Common myeloid progenitor, CD34-positive (primary cell): ENCODE measurements around the gene RPL13.

Source experiments
- CTCF ChIA-PET: fragments of 350-600 bp; sonication (Branson Sonifier 250); formaldehyde crosslinking; loops from one replicate; lab custom pipeline; 2021; ENCODE audit warnings: antibody characterized with exemption; lab: Charles Lee
- POLR2A ChIA-PET: fragments of 350-600 bp; sonication (Branson Sonifier 250); formaldehyde crosslinking; loops from one replicate; lab custom pipeline; 2021; ENCODE audit warnings: antibody characterized with exemption; lab: Charles Lee
- DNase-seq, 3 donors: peaks; one replicate each; pipeline versions ENCODE4 v3.0.0 to v3.0.0-alpha.2; 2013
- H3K27ac ChIP-seq, 2 experiments: 1 replicate in 1 of 2; 2 replicates in 1 of 2; pipeline ENCODE4 v1.7.0; 2013; ENCODE audit warnings: inconsistent platforms in 2 of 2, low read length in 2 of 2, mild to moderate bottlenecking in 2 of 2, low read depth in 1 of 2, moderate library complexity in 1 of 2; ENCODE audit not compliant: severe bottlenecking in 2 of 2, insufficient read depth in 1 of 2, poor library complexity in 1 of 2
- H3K27me3 ChIP-seq, 5 experiments: replicated peaks in 2 of 5; 1 replicate in 3 of 5; 2 replicates in 2 of 5; pipeline versions ENCODE4 v1.6.1 to v1.7.0; 2013; ENCODE audit warnings: low read length in 4 of 5, mild to moderate bottlenecking in 2 of 5, moderate library complexity in 2 of 5, inconsistent platforms in 1 of 5; ENCODE audit not compliant: insufficient read depth in 5 of 5, control insufficient read depth in 4 of 5
- H3K36me3 ChIP-seq, 4 experiments: 1 replicate in 2 of 4; 2 replicates in 2 of 4; pipeline versions ENCODE4 v1.6.1 to v1.7.0; 2013; ENCODE audit warnings: low read length in 3 of 4, control low read depth in 1 of 4, mild to moderate bottlenecking in 1 of 4; ENCODE audit not compliant: control insufficient read depth in 4 of 4, insufficient read depth in 4 of 4
- H3K4me1 ChIP-seq, 4 experiments: 1 replicate in 3 of 4; 2 replicates in 1 of 4; pipeline versions ENCODE4 v1.6.1 to v1.7.1; 2013; ENCODE audit warnings: low read length in 3 of 4, mild to moderate bottlenecking in 3 of 4, control low read depth in 1 of 4, inconsistent platforms in 1 of 4, moderate library complexity in 1 of 4; ENCODE audit not compliant: control insufficient read depth in 4 of 4, insufficient read depth in 4 of 4; ENCODE audit errors: control extremely low read depth in 1 of 4
- H3K4me3 ChIP-seq, 7 experiments: 1 replicate in 4 of 7; 2 replicates in 3 of 7; pipeline versions ENCODE4 v1.5.1 to v1.7.0; 2013; ENCODE audit warnings: mild to moderate bottlenecking in 7 of 7, low read length in 6 of 7, moderate library complexity in 6 of 7, inconsistent platforms in 2 of 7, low read depth in 2 of 7, control low read depth in 1 of 7; ENCODE audit not compliant: insufficient read depth in 4 of 7, control insufficient read depth in 1 of 7; ENCODE audit errors: extremely low read depth in 1 of 7
- H3K9me3 ChIP-seq, 5 experiments: 1 replicate in 4 of 5; 2 replicates in 1 of 5; pipeline versions ENCODE4 v1.6.1 to v1.7.1; 2013; ENCODE audit warnings: low read length in 4 of 5, mild to moderate bottlenecking in 2 of 5, inconsistent platforms in 1 of 5, low read depth in 1 of 5, moderate library complexity in 1 of 5; ENCODE audit not compliant: control insufficient read depth in 4 of 5, insufficient read depth in 2 of 5; ENCODE audit errors: control extremely low read depth in 1 of 5
- WGBS: methylation state at CpG from one replicate; pipeline ENCODE4 v1.1.5; 2013; ENCODE audit not compliant: insufficient coverage; 5-methylcytosine and 5-hydroxymethylcytosine counted together

Gene RPL13

DNA sequence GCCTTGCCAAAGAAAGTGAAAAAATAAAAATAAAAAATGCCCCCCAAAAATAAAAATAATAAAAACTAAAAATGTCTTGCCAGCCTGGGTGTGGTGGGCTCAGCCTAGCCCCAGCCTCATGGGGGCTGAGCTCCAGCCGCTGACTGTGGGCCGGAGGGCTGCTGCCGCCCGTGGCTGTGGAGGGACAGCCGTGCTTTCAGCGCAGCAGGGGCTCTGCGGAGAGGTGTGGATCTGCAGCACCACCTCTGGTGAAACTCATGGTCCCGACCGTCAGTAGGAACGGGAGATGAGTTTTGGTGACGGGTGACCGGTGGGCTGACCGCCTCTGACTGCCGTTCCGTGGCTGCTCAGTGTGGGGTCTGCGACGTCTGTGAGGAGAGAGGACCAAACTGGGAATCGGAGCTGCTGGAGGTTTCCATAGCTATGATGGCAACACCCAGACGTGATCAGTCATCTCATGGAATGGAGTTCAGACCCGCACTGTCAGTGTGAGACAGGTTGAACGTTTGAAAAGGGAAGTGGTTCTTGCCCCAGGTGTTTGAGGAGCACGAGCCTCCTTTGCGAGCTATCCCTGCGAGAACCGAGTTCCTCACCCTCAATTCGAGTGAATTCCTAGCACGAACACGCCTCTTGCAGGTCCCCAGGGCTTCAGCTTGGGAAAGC is 12.0 kb upstream of the RPL13 start:
- Histone ChIP-seq H3K9me3 (no peaks in the 10 kb centered on the region), H3K4me1 (no peaks in the 10 kb centered on the region), H3K36me3 (peaks cover 8 to 87% (median 55%) of the 10 kb centered on the region in 4 experiments), H3K27ac (no peak overlapping the region), H3K27me3 (no peaks in the 10 kb centered on the region), H3K4me3 (no peak overlapping the region)
- CTCF ChIA-PET = interaction anchor here (1.6 to 1.8 kb wide), 2 partner anchors 9 to 38 kb away, joined by 6 read pairs; no protein-coding TSS in a partner anchor
- POLR2A ChIA-PET = interaction anchor here (1.3 kb wide), 1 partner anchor 15 kb away, joined by 3 read pairs; no protein-coding TSS in a partner anchor
- WGBS = 97% methylated on average over 28 of the region's 28 CpGs
- DNase-seq = no peak

DNA sequence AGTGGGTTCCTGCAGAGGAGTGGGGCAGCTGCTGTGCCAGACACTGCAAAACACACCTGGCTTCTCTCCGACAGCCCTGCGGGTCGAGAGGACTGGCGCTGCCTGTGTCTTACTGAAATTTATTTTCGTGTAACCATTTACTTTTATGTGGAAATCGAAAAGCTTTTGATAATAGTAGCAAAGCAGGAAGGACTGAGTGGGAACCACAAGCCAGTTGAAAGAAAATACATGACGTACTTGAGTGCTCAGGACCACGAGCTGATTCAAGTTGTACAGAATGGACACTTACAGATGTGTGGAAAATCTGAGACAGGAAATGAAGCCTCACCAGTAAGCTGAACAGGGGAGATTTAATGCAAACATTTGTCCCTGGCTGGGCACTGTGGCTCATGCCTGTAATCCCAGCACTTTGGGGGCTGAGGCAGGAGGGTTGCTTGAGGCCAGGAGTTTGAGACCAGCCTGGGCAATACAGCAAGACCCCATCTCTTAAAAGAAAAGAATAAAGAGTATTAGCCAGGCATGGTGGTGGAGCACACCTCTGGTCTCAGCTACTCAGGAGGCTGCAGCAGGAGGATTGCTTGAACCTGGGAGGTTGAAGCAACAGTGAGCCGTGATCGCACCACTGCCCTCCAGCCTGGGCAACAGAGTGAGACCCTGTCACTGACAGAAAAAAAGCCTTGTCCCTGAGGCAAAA is 11.3 kb upstream of the RPL13 start:
- H3K9me3 ChIP-seq = no peaks in the 10 kb centered on the region
- ChIA-PET POLR2A (interaction anchor here (1.3 kb wide), 1 partner anchor 15 kb away, joined by 3 read pairs; no protein-coding TSS in a partner anchor), CTCF (interaction anchor here (0.9 to 1.8 kb wide), 4 partner anchors 8 to 40 kb away, joined by 3 to 6 read pairs (median 6); no protein-coding TSS in a partner anchor)
- H3K27ac ChIP-seq = no peak overlapping the region
- no peaks in the 10 kb centered on the region for H3K27me3 ChIP-seq
- DNase-seq = no peak
- H3K4me1 ChIP-seq = no peaks in the 10 kb centered on the region
- 92% methylated on average over 10 of the region's 10 CpGs for WGBS
- no peak overlapping the region for H3K4me3 ChIP-seq
- peaks cover 8 to 89% (median 58%) of the 10 kb centered on the region in 4 experiments for H3K36me3 ChIP-seq

- CTCF ChIA-PET = interaction anchor here (0.9 to 1.8 kb wide), 2 partner anchors 18 to 42 kb away, joined by 3 to 5 read pairs; no protein-coding TSS in a partner anchor
- H3K4me1 ChIP-seq = no peaks in the 10 kb centered on the region
- H3K27me3 ChIP-seq = no peaks in the 10 kb centered on the region
- H3K9me3 ChIP-seq = no peaks in the 10 kb centered on the region
- WGBS = 95% methylated on average over 11 of the region's 22 CpGs
- no peak for DNase-seq
- H3K4me3 ChIP-seq = no peak overlapping the region
- H3K27ac ChIP-seq = no peak overlapping the region
- POLR2A ChIA-PET = no interaction called here
- H3K36me3 ChIP-seq = peaks cover 1 to 85% (median 55%) of the 10 kb centered on the region in 4 experiments
Measured at GRCh38 chr16:89550421-89551007, 10.0 kb upstream of the RPL13 start.

GRCh38 chr16:89552329-89552728 is 8.2 kb upstream of the RPL13 start:
- Histone ChIP-seq H3K36me3 (peaks cover 4 to 84% (median 52%) of the 10 kb centered on the region in 4 experiments), H3K27me3 (no peaks in the 10 kb centered on the region), H3K27ac (no peak overlapping the region), H3K9me3 (no peaks in the 10 kb centered on the region), H3K4me3 (no peak overlapping the region), H3K4me1 (peaks cover 0 to 14% (median 7%) of the 10 kb centered on the region in 4 experiments)
- DNase-seq = no peak
- ChIA-PET POLR2A (no interaction called here), CTCF (interaction anchor here (0.5 to 1.5 kb wide), 3 partner anchors 15 to 215 kb away, joined by 3 read pairs; no protein-coding TSS in a partner anchor)
- 98% methylated on average over 13 of the region's 22 CpGs for WGBS

- no peaks in the 10 kb centered on the region for H3K27me3 ChIP-seq
- H3K9me3 ChIP-seq = no peaks in the 10 kb centered on the region
- peaks cover 0 to 19% (median 12%) of the 10 kb centered on the region in 4 experiments for H3K4me1 ChIP-seq
- DNase-seq = no peak
- H3K36me3 ChIP-seq = peaks cover 4 to 80% (median 51%) of the 10 kb centered on the region in 4 experiments
- 97% methylated on average over 12 of the region's 13 CpGs for WGBS
- ChIA-PET CTCF (interaction anchor here (0.5 kb wide), 1 partner anchor 216 kb away, joined by 3 read pairs; no protein-coding TSS in a partner anchor), POLR2A (no interaction called here)
- H3K4me3 ChIP-seq = no peak overlapping the region
- H3K27ac ChIP-seq = no peak overlapping the region
Measured at GRCh38 chr16:89552913-89553312, 7.6 kb upstream of the RPL13 start.

- DNase-seq = no peak
- Histone ChIP-seq H3K36me3 (peaks cover 4 to 72% (median 47%) of the 10 kb centered on the region in 4 experiments), H3K4me1 (peaks cover 0 to 22% (median 13%) of the 10 kb centered on the region in 4 experiments), H3K27me3 (no peaks in the 10 kb centered on the region), H3K4me3 (no peak overlapping the region), H3K27ac (no peak overlapping the region), H3K9me3 (no peaks in the 10 kb centered on the region)
- CTCF ChIA-PET = no interaction called here
- POLR2A ChIA-PET = no interaction called here
- 96% methylated on average over 18 of the region's 18 CpGs for WGBS
Measured at GRCh38 chr16:89553733-89554132, 6.7 kb upstream of the RPL13 start.
